ENCODE results near the gene CTIF. TPM values are rescaled to one million over a fixed set of nuclear protein-coding genes. Genes with fewer than 3 reads are reported as not detected.

CTIF gene
- polyA plus RNA-seq, 1 of the 3 experiments (the other 2 are of a cell fraction): 47.2 TPM

GRCh38 chr18:48740851-48741485 lies 202.1 kb downstream of the CTIF start:
- Histone ChIP-seq H3K4me1 (ENCODE audit: control insufficient read depth in 1 of 2, insufficient read depth in 2 of 2, low read depth in 1 of 2, low read length in 1 of 2) (peaks cover 3 to 58% of the 10 kb centered on the region in 2 experiments; a peak in 3 of 4 replicates), H3K9ac (no peak overlapping the region), H3K36me3 (replicated peaks in 1 of 2; ENCODE audit: control insufficient read depth in 1 of 2, insufficient read depth in 2 of 2, low read length in 1 of 2) (peaks cover 4 to 6% of the 10 kb centered on the region in 2 experiments), H3K79me2 (ENCODE audit: insufficient read depth) (peaks cover 15% of the 10 kb centered on the region; the same call in 1 of the 2 replicates), H3F3A (replicated peaks; ENCODE audit: insufficient read depth) (no peaks in the 10 kb centered on the region), H3K9me3 (no peaks in the 10 kb centered on the region), H3K4me3 (ENCODE audit: low read depth in 2 of 2, low read length in 1 of 2) (no peak overlapping the region), H3K9me2 (no peaks in the 10 kb centered on the region), H2AFZ (ENCODE audit: low read depth) (no peak overlapping the region), H3K27ac (ENCODE audit: low read depth in 2 of 2, low read length in 1 of 2) (no peak overlapping the region), H3K27me3 (ENCODE audit: insufficient read depth) (no peaks in the 10 kb centered on the region), H4K20me1 (ENCODE audit: insufficient read depth) (peaks cover 7% of the 10 kb centered on the region; the same call in 1 of the 2 replicates), H3K4me2 (no peak overlapping the region)
- no peak for DNase-seq
- TF ChIP-seq PBX3 (IDR thresholded peaks at IDR 0.05): no peak
- TF ChIP-seq RFX5 (IDR thresholded peaks at IDR 0.05; ENCODE audit: low read length): no peak
- TF ChIP-seq ZBTB33 (IDR thresholded peaks at IDR 0.05; ENCODE audit: borderline replicate concordance, low read depth): no peak
- TF ChIP-seq USF1 (IDR thresholded peaks at IDR 0.05; ENCODE audit: borderline replicate concordance, low read depth): no peak
- no peak for TF ChIP-seq FOXM1 (IDR thresholded peaks at IDR 0.05; ENCODE audit: low read depth)
- no peak for TF ChIP-seq YY1 (IDR thresholded peaks at IDR 0.05; ENCODE audit: low read depth)
- TF ChIP-seq FOSL2 (IDR thresholded peaks at IDR 0.05; ENCODE audit: borderline replicate concordance, low read depth): no peak
- TF ChIP-seq FOXJ3 (CRISPR knock-in tag; IDR thresholded peaks at IDR 0.05): no peak
- no peak for TF ChIP-seq MAX (IDR thresholded peaks at IDR 0.05; ENCODE audit: low read depth)
- no peak for TF ChIP-seq EZH2phosphoT487 (IDR thresholded peaks at IDR 0.05; ENCODE audit: borderline replicate concordance, low read depth)
- TF ChIP-seq CTCF (IDR thresholded peaks at IDR 0.05): no peak
- TF ChIP-seq EP300 (IDR thresholded peaks at IDR 0.05; ENCODE audit: borderline replicate concordance in 1 of 2, low read depth in 1 of 2, low read length in 1 of 2): no peak
- no peak for TF ChIP-seq RXRA (IDR thresholded peaks at IDR 0.05; ENCODE audit: borderline replicate concordance, low read depth)
- no peak for TF ChIP-seq USF2 (IDR thresholded peaks at IDR 0.05; ENCODE audit: borderline replicate concordance, low read depth, low read length)
- no peak for TF ChIP-seq RAD21 (IDR thresholded peaks at IDR 0.05; ENCODE audit: low read length)
- TF ChIP-seq POLR2AphosphoS5 (IDR thresholded peaks at IDR 0.05; ENCODE audit: low read depth, low read length): no peak
- TF ChIP-seq CHD2 (IDR thresholded peaks at IDR 0.05; ENCODE audit: low read length, partially characterized antibody): no peak
- TF ChIP-seq TCF12 (IDR thresholded peaks at IDR 0.05): no peak
- TF ChIP-seq TEAD4 (IDR thresholded peaks at IDR 0.05; ENCODE audit: borderline replicate concordance, insufficient read depth): no peak
- CTCF ChIA-PET: interaction anchor here (0.7 to 1.2 kb wide), 3 partner anchors 12 to 187 kb away, joined by 3 to 6 read pairs (median 3); no protein-coding TSS in a partner anchor
- 100% methylated on average over 5 of the region's 6 CpGs for WGBS (ENCODE audit: low lambda C conversion rate)
- POLR2A ChIA-PET: interaction anchor here (0.7 kb wide), 1 partner anchor 125 kb away, joined by 5 read pairs; no protein-coding TSS in a partner anchor

Data from SK-N-SH (cell line).